NCI-H446 treated with DMSO at 0.1 percent for 48 hours (cell line): ENCODE measurements around the gene FRMD4A.

Source experiments
- DNase-seq: peaks from one replicate; lab custom pipeline; 2025; lab: John Stamatoyannopoulos, UW

The FRMD4A gene

DNA sequence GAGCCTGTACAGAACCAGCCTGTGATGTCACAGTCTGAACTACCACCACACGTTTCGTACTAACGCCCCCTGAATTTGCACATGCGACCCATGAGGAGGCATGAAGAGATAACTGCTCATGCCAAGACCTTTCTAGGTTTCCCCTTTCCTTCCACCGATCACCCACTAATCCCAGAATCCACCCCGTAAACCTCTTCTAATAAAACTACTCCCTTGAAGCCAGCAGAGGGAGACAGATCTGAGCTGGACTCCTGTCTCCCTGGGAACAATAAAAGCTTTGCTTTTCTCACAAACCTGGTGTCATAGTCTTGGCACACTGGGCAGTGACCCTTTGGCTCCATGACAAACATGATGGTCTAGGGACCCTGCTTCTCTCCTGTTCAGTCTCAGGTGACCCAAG is 144.5 kb downstream of the FRMD4A start:
- no peak for DNase-seq

GRCh38 chr10:14185316-14186045 is 145.2 kb downstream of the FRMD4A start:
- DNase-seq, result peak; percentile 84

DNA sequence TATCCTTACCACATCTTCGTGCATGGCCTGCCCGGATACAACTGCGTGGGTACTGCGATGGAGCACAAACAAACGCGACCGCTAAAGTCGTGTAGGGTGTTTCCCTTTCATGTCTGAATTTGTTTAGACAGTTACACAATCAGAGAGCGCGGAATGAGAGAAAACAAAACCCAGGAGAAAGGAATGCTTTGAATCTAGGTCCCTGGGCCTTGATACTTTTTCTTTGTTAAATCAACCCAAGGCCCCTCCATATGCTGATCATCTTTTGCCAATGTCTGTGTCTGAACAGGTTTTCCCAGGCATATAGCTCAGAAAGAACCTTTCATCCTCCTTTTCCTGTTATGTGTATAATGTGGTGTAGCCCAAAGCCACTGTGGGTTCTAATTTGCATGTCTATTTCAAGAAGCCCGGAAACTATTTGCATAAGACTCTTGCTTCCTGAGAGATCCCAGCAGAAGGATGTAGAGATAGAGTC is 145.8 kb downstream of the FRMD4A start:
- no peak for DNase-seq

DNA sequence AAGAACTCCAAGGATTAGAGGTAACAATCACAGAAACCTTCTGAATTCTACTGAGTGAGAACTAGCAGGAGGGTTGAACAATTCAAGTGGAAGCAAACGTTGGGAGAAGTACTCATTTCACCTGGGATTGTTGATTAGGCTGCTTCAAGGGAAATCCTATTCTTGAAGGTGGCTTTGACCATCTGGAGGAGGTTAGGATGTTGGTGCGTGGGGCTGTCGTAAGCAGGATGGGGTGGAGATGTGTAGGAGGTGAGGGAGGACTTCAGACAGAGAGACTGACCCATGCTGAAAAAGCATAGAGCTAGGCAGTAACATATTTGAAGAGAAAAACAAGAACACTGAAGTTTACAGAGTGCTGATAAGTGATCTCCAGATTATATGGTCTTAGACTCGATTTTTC is 147.9 kb downstream of the FRMD4A start:
- no peak for DNase-seq

- no peak for DNase-seq
Observed at GRCh38 chr10:14181567-14181936, 149.2 kb downstream of the FRMD4A start.

- no peak for DNase-seq
Observed at GRCh38 chr10:14180911-14181566, 149.7 kb downstream of the FRMD4A start.

- no peak for DNase-seq
Observed at GRCh38 chr10:14179251-14179650, 151.5 kb downstream of the FRMD4A start.

DNA sequence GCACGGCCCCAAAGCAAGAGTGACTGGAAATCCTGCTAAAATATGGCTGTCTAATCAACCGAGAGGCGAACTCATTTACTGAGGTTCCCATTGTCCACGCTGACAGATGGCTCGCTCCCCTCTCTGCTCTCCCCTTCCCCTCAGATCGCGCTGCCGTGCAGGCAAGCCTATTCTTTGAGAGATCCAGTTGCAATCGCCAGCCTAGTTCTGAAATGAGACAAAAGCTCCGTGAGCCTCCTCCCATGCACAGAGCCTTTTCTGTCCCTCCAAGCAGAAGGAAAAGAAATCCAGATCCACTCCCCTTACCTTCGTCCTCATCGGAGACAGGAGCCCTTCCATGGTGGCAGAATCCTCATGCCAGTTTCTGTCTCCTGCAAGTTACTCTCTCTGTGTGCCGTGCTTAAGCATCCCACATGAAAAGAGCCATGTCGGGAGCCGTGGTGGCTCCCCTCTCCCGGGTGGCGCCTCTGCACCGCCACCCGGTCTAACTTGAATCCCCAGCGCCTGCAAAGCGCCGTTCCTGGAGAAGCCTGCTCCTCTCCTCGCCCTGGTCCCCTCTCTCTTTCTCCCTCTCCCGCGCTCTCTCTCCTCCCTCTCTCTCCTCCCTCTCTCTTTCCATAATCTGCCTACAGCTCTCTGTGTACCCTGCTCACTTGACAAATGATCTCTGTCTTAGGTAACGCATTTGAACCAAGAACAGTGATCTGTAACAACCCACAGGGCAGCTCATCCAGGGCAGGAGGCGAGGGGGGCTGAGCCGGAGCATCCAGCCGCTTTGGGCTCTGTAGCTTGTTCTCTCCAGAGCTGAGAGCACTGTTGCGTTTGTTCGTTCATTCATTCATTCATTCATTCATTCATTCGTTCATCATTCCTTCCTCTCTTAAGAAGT is 156.8 kb downstream of the FRMD4A start:
- no peak for DNase-seq

DNA sequence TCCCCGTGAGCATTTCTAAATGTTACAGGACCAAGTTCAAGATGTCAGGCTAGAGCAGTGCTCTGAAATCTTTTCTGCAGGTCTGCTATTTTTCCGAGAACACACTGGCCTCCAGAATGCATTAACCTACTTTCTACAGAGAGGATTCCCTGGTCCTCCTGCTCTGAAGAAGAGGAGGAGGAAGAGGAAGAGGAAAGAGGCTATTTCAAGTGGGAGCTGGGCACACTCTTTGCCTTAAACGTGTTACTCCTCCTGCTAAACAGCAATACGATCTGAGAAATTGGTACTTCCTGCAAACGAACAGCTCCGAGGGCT is 157.4 kb downstream of the FRMD4A start:
- DNase-seq, result no peak

GRCh38 chr10:14172336-14172950 is 158.3 kb downstream of the FRMD4A start:
- no peak for DNase-seq

DNA sequence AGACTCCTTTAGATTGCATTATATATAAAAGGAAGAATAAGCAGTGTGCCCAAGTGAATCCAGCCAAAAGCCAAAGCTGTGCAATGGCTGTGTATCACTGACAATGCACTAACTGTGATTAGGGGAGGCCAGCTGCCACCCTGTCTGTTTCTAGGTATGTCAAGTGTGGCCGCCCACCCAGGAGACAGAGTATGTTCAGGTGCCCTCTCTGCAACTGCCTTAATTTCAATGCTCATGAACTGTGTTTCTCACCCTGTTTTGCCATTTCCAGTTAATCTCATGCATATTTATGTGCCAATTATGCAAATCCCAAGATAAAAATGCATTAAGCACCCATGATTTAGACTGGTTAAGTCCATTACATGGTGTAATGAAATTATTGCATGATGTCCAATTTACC is 159.4 kb downstream of the FRMD4A start:
- no peak for DNase-seq

DNA sequence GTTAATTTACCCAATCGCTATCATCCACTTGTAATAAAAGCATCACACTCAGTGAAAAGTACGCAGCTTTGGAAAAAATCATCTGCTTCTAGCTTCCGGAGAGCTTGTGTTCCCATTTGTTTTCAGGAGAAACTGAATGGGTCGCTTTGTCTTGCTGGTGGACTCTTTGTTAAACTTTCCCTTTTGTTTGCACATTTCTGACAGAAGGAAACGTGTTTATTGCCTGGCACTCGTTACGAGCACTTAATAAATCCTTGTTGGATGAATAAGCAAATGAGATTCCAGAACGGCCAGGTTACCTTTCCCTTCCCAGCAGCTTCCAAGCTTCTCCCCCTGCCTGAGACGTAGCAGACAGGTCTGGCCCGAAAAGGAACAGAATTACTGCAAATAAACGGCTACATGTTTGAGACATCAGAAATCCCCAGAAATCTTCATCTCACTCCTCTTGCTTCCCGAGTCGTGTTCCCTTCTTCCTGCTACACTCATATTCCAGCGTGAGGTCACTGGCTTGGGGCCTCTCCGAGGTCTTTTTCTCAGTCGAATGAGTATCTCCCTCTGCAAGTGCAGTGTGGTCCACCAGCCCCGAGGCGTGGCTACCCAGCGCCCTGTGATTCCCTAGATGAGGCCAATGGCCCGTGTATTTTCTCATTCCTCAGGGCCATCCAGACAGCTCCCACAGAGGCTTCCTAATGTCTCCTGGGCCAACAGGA is 167.2 kb downstream of the FRMD4A start:
- DNase-seq, result no peak

GRCh38 chr10:14162629-14163344 is 167.9 kb downstream of the FRMD4A start:
- no peak for DNase-seq

GRCh38 chr10:14162061-14162460 is 168.7 kb downstream of the FRMD4A start:
- no peak for DNase-seq

GRCh38 chr10:14160299-14160698 is 170.4 kb downstream of the FRMD4A start:
- no peak for DNase-seq

GRCh38 chr10:14158575-14158974 is 172.1 kb downstream of the FRMD4A start:
- DNase-seq, result no peak

DNA sequence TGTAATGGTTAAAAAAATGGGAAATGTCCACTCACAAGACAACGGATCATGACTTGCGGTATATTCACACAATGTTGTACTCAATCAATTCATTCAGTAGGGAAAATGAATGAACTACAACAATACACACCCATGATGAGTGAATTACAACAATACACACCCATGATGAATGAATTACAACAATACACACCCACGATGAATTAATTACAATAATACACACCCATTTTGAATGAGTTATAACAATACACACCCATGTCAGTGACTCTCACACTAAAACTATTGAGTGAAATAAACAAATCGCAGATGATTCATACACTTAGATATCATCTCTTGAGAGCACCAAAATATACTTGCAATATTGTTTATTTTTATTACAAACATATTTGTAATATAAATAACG is 174.6 kb downstream of the FRMD4A start:
- DNase-seq, result no peak

DNA sequence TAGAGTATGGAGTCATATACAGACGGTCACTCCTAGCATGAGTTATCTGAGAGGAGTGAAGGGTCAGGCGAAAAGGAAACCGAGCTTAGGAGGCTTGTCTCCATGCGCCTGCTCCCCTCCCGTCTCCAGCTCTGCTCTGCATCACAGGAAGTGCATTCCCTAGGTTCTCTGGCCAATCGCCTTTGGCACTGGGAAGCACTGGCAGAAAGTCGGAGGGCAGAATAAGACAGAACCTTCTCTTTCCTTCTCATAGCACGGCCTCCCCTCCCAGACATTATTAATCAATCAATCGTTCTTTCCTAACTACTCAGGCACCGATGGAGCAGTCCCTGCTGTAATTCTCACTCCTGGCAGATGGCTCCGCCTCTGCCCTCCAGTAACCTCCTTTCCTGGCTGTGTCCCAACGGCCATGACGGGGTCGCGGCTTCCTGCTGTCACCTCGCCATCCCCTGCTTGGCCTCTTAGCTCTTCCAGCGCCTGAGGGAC is 177.1 kb downstream of the FRMD4A start:
- no peak for DNase-seq

- DNase-seq, result no peak
Observed at GRCh38 chr10:14151571-14151970, 179.2 kb downstream of the FRMD4A start.

GRCh38 chr10:14150526-14150925 is 180.2 kb downstream of the FRMD4A start:
- DNase-seq, result no peak

DNA sequence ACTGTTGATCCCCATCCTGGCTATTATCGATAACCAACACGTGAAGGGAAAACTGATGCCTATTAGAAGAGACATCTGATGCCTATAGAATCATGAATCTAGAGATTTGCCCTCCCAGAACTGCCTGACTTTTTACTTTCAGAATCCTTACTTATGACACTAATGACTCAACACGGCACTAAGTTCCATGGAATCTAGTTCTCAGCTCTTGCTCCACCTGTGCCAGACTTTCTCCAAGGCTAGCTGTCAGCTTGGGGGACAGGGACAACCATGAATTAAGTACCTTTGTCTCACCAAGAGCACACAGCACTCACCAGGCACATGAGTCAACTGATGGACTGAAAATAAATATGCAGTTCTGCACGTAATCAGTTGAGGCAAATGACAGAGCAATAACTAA is 184.2 kb downstream of the FRMD4A start:
- no peak for DNase-seq
